ENCODE results near the gene WRNIP1.

- TF ChIP-seq CTCF (IDR thresholded peaks at IDR 0.05; ENCODE audit: insufficient read depth, low read length, poor library complexity, severe bottlenecking) (no peak), EZH2phosphoT487 (conservative IDR thresholded peaks at IDR 0.05; ENCODE audit: low read length) (no peak)
Observed at GRCh38 chr6:2758980-2759379, 6.2 kb upstream of the WRNIP1 start.
